ENCODE data around the gene GPRC5A.
A peak's percentile ranks its signal among the peaks of the same experiment; 100 is the strongest.

GPRC5A gene

GRCh38 chr12:12885096-12885792 lies 6.1 kb upstream of the GPRC5A start:
- DNase-seq (ENCODE audit: low spot score): no peak

GRCh38 chr12:12887471-12887870 lies 3.9 kb upstream of the GPRC5A start:
- no peak for TF ChIP-seq CTCF (conservative IDR thresholded peaks at IDR 0.05; ENCODE audit: low read depth)
- H3K27ac ChIP-seq: no peak overlapping the region
- POLR2A ChIA-PET (ENCODE audit: low non-redundant PET): no interaction called here
- no peak for DNase-seq (ENCODE audit: low spot score)
- CTCF ChIA-PET: interaction anchor here (0.7 kb wide), 1 partner anchor 85 kb away, joined by 8 read pairs; no protein-coding TSS in a partner anchor

More at GRCh38 chr12:12885096-12885792, 6.1 kb upstream of the GPRC5A start:
- no peak for TF ChIP-seq CTCF (conservative IDR thresholded peaks at IDR 0.05; ENCODE audit: low read depth)
- ChIA-PET CTCF (no interaction called here), POLR2A (ENCODE audit: low non-redundant PET) (no interaction called here)
- H3K27ac ChIP-seq: no peak overlapping the region

GRCh38 chr12:12889701-12890100 lies 1.7 kb upstream of the GPRC5A start:
- ChIA-PET CTCF (interaction anchor here (0.6 to 0.7 kb wide), 2 partner anchors 17 to 53 kb away, joined by 3 to 6 read pairs; no protein-coding TSS in a partner anchor), POLR2A (ENCODE audit: low non-redundant PET) (no interaction called here)
- TF ChIP-seq CTCF (conservative IDR thresholded peaks at IDR 0.05; ENCODE audit: low read depth): no peak
- peak overlapping the region; percentile 92 for H3K27ac ChIP-seq
- no peak for DNase-seq (ENCODE audit: low spot score)

GRCh38 chr12:12890543-12891079 lies 751 bp upstream of the GPRC5A start:
- CTCF ChIA-PET: interaction anchor here (0.6 to 2.8 kb wide), 7 partner anchors 11 to 55 kb away, joined by 3 to 13 read pairs (median 3); no protein-coding TSS in a partner anchor
- POLR2A ChIA-PET (ENCODE audit: low non-redundant PET): interaction anchor here (1.2 to 1.7 kb wide), 3 partner anchors 10 to 53 kb away, joined by 4 to 11 read pairs (median 10); no protein-coding TSS in a partner anchor
- peak; percentile 9; the same call in 1 of the 2 replicates for TF ChIP-seq CTCF (conservative IDR thresholded peaks at IDR 0.05; ENCODE audit: low read depth)
- DNase-seq (ENCODE audit: low spot score): peak; percentile 81
- H3K27ac ChIP-seq: peak overlapping the region; percentile 92

- POLR2A ChIA-PET (ENCODE audit: low non-redundant PET): interaction anchor here (1.2 to 1.7 kb wide), 4 partner anchors 9 to 89 kb away, joined by 4 to 11 read pairs (median 8); no protein-coding TSS in a partner anchor
- CTCF ChIA-PET: interaction anchor here (0.6 to 2.8 kb wide), 6 partner anchors 8 to 166 kb away, joined by 3 to 13 read pairs (median 3); no protein-coding TSS in a partner anchor
- no peak for TF ChIP-seq CTCF (conservative IDR thresholded peaks at IDR 0.05; ENCODE audit: low read depth)
- peak overlapping the region; percentile 92 for H3K27ac ChIP-seq
- DNase-seq (ENCODE audit: low spot score): no peak
Measured at GRCh38 chr12:12891881-12892355, 556 bp downstream of the GPRC5A start.

GRCh38 chr12:12892681-12893141 lies 1.3 kb downstream of the GPRC5A start:
- POLR2A ChIA-PET (ENCODE audit: low non-redundant PET): interaction anchor here (0.8 kb wide), 1 partner anchor 21 kb away, joined by 3 read pairs; no protein-coding TSS in a partner anchor
- H3K27ac ChIP-seq: peak overlapping the region; percentile 92

More at GRCh38 chr12:12892681-12893141, 1.3 kb downstream of the GPRC5A start:
- CTCF ChIA-PET: interaction anchor here (1.1 to 2.8 kb wide), 2 partner anchors 24 to 56 kb away, joined by 11 to 13 read pairs; no protein-coding TSS in a partner anchor
- TF ChIP-seq CTCF (conservative IDR thresholded peaks at IDR 0.05; ENCODE audit: low read depth): no peak
- no peak for DNase-seq (ENCODE audit: low spot score)

Measured in RWPE1 (cell line).